ENCODE results near the gene SEPTIN8.

DNA sequence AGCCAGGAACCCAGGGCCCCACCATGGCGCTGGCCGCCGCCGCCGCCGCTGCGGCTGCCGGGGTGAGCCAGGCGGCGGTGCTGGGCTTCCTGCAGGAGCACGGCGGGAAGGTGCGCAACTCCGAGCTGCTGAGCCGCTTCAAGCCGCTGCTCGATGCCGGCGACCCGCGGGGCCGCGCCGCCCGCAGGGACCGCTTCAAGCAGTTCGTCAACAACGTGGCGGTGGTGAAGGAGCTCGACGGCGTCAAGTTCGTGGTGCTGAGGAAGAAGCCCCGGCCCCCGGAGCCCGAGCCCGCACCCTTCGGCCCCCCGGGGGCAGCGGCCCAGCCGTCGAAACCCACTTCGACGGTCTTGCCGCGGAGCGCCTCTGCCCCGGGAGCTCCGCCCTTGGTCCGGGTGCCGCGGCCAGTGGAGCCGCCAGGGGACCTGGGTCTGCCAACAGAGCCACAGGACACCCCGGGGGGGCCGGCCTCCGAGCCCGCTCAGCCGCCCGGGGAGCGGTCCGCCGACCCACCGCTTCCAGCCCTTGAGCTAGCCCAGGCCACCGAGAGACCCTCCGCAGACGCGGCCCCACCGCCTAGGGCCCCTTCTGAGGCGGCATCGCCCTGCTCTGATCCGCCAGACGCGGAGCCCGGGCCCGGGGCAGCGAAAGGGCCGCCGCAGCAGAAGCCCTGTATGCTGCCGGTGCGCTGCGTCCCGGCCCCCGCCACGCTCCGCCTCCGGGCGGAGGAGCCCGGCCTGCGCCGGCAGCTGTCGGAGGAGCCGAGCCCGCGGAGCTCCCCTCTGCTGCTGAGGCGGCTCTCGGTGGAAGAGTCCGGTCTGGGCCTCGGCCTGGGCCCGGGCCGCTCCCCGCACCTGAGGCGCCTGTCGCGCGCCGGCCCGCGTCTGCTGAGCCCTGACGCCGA is 36.8 kb upstream of the SEPTIN8 start:
- TF ChIP-seq, protein P1, sequence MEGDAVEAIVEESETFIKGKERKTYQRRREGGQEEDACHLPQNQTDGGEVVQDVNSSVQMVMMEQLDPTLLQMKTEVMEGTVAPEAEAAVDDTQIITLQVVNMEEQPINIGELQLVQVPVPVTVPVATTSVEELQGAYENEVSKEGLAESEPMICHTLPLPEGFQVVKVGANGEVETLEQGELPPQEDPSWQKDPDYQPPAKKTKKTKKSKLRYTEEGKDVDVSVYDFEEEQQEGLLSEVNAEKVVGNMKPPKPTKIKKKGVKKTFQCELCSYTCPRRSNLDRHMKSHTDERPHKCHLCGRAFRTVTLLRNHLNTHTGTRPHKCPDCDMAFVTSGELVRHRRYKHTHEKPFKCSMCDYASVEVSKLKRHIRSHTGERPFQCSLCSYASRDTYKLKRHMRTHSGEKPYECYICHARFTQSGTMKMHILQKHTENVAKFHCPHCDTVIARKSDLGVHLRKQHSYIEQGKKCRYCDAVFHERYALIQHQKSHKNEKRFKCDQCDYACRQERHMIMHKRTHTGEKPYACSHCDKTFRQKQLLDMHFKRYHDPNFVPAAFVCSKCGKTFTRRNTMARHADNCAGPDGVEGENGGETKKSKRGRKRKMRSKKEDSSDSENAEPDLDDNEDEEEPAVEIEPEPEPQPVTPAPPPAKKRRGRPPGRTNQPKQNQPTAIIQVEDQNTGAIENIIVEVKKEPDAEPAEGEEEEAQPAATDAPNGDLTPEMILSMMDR (IDR thresholded peaks at IDR 0.05 in 4 of 5, conservative IDR thresholded peaks at IDR 0.05 in 1 of 5): no peak
- TF ChIP-seq POLR2A (IDR thresholded peaks at IDR 0.05): no peak
